GM12875 (cell line): Measurements from ENCODE around the gene PLXNA4.

Experiments
- H3K4me3 ChIP-seq: one replicate; pipeline ENCODE4 v1.5.1; 2011; ENCODE audit warnings: low read depth, low read length, control low read depth
- CTCF ChIP-seq: IDR thresholded peaks from 2 replicates; pipeline ENCODE4 v1.5.1; 2011; ENCODE audit warnings: low read depth, mild to moderate bottlenecking, control low read depth, inconsistent platforms, low read length, moderate library complexity, borderline replicate concordance; ENCODE audit not compliant: insufficient read depth

PLXNA4 gene

DNA sequence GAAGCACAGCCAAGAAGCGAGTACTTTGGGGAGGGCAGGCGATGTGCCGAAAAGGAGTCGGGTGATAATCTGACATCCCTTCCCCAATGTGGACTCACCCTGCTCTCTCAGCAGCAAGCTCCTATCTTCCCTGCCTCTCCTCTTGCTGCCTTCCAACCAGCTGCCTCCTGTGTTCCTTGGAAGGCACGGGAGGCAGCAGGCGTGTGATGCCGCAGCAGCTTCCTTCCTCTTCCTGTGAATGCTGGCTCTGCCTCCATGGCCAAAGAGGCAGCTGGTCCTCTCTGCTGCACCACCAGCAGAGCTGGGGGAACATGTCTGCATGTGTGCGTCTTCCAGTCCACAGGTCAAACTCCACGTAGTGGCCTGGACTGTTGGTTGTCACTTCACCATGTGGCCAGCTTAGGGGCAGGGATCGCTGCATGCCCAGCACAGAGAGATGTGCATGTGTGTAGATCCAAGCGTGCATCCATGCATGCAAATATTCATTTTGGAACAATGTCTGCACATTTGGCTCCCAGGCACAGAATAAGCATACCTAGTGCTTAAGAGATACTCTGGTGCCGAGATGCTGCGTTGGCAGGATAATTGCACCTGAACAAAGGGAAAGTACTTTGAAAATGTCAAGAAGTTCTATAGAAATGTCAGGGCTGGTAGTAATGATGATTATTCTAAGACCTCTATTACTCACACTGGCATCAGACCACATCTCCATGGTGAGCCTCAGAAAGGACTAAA, 499.8 kb downstream of the PLXNA4 start:
- no peak for TF ChIP-seq CTCF
- no peak overlapping the region for H3K4me3 ChIP-seq

- TF ChIP-seq CTCF, result no peak
- no peak overlapping the region for H3K4me3 ChIP-seq
These were observed 500.8 kb downstream of the PLXNA4 start for GRCh38 chr7:132075515-132075914.

DNA sequence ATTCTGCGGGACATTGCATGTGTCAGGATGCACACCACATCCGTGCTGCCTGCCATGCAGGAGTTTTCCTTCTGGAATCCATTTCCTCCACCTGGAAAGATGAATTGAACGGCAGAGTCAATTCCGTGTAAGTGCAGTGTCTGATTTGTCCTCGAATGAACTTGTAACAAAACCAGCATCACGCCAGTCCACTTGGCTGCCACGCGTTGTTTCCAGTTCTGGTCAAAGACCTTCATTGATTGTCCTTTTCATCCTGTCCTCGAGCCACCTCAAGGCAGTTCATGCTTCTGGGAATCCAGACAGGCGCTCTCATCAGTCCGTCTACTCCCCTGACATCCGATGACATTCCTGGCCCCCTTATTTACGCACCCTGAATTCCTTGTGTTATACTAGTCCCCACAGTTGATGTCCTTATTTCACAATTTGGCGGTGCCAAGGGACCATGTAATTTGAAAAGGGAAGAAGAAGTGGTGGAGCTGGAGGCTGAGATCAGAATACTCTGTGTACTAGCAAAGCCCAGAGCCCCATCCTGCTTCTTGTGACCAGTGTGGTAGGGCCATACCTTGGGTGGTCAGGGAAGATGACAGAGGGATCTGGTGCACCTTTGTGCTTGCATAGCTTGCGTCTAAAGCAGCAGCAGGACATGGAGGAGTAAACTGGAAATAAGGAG, 502.2 kb downstream of the PLXNA4 start:
- no peak overlapping the region for H3K4me3 ChIP-seq
- TF ChIP-seq CTCF, result no peak
